ENCODE measurements around the gene FAM20C. TPM values are rescaled to one million over a fixed set of nuclear protein-coding genes. Genes with fewer than 3 reads are reported as not detected.

Gene FAM20C
- total RNA-seq, 2 experiments from 2014 or later, result 2.6 to 4.1 TPM

DNA sequence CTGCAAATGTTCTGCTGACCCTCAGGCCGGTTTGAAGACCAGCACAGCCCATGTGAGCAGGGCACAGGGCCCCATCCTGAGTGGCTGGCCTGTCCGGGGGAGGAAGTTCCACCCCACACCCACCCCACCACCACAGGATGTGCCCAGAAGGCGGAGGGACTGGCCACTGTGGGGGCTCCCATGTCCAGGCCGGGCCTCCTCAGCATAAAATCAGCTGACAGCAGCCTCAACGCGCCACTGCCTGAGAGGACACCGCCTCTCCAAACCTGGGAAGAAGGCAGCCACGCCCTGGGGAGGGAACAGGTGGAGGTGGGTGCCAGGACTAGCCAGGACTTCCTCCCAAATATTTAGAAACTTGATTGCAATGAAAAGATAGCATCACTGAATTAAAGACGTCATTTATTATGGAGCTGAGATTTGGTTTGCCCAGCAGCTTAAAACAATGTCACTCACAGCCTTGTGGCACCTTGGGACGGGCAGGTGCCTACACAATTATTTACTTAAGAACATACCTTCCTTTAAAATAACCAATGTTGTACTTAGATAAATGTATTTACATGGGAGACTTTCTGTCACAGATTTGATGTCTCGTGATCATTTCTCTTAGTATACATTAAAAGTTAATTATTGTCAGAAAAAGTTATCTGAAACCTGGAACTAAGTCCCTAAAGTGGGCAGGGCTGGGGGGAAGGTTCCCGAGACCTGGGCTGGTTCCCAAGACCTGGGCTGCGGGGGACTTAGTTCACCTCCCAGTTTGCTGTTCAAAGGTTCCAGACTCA is 27.3 kb upstream of the FAM20C start:
- H3K4me1 Mint-ChIP-seq, result peaks cover 1% of the 10 kb centered on the region

DNA sequence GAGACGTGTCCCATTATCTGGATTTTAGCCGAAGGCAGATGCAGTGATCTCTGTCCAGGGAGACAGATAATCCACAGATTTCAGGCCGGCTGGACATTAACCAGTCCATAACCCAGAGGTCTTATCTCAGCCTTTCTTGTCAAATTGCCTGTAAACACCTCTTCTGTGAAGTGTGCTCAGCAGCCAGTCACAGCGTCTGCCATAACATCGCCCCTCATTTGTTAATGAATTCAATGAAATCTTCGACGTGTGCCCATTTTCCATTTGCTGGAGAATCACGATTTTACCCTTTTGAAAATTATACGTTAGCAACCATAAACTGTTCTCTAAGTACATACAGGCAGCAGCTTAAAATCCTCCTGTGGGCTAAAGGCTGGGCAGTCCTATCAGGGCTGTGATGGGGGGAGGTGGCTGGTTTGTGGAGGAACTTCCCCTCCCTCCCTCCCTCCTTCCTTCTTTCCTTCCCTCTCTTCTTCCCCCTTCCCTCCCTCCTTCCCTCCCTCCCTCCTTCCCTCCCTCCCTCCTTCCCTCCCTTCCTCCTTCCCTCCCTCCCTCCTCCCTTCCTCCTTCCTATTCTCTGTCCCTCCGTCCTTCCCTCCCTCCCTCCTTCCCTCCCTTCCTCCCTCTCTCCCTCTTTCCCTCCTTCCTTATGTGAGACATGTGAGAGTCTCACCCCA is 26.6 kb upstream of the FAM20C start:
- Mint-ChIP-seq H3K4me1 (peaks cover 1% of the 10 kb centered on the region), H3K9me3 (no peaks in the 10 kb centered on the region), H3K36me3 (no peaks in the 10 kb centered on the region), H3K27me3 (peaks cover 2% of the 10 kb centered on the region), H3K27ac (no peak overlapping the region), H3K4me3 (no peak overlapping the region)
- ATAC-seq (ENCODE audit: low read depth) (no peak), DNase-seq (no peak)
- POLR2A ChIA-PET, result no interaction called here

More for the DNA sequence above, 27.3 kb upstream of the FAM20C start:
- Mint-ChIP-seq H3K4me3 (no peak overlapping the region), H3K9me3 (no peaks in the 10 kb centered on the region), H3K27ac (no peak overlapping the region), H3K27me3 (peaks cover 2% of the 10 kb centered on the region), H3K36me3 (no peaks in the 10 kb centered on the region)
- ATAC-seq (ENCODE audit: low read depth), result no peak
- POLR2A ChIA-PET, result no interaction called here
- DNase-seq, result no peak

- no peaks in the 10 kb centered on the region for H3K36me3 Mint-ChIP-seq
- H3K4me1 Mint-ChIP-seq, result peaks cover 1% of the 10 kb centered on the region
- ATAC-seq (ENCODE audit: low read depth) (no peak), DNase-seq (no peak)
- POLR2A ChIA-PET, result no interaction called here
- H3K9me3 Mint-ChIP-seq, result no peaks in the 10 kb centered on the region
- peaks cover 2% of the 10 kb centered on the region for H3K27me3 Mint-ChIP-seq
- H3K27ac Mint-ChIP-seq, result no peak overlapping the region
- no peak overlapping the region for H3K4me3 Mint-ChIP-seq
These were observed 25.9 kb upstream of the FAM20C start for GRCh38 chr7:166338-167060.

DNA sequence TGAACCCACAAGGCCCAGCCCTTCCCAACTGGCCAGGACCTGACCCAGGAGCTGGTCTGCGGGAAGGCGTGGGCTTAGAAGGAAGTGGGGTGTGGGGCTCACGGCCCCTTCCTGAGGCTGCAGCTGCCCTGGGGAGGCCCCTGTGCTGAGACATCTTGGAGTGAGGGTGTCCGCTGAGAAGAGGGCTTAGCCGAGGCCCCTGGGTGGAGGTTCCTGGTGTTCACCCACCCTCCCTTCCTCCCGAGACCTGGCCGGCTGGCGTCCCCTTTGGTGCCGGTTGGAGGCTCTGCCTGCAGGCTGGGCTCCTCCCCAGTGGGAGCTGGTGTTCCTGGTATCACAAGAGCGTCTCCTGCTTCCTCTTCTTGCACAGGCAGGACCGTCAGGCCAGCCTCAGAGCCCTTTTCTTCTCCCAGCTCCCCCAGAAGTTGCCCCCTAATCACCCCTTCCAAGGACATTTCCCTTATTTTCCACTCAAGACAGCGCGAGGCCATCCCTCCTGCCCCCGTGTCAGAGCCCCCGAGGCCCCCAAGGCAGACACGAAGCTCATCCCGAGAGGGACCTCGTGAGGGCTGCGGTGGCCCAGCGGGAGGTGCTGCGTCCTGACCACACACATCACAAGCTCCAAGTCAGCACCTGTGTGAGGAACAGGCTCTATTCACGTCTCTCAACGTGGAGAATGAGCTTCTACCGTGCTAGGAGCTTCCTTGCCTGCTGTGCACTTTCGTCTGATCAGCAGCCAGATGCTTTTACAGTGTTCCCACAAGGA is 25.1 kb upstream of the FAM20C start:
- ATAC-seq (ENCODE audit: low read depth) (no peak), DNase-seq (no peak)
- no peak overlapping the region for H3K4me3 Mint-ChIP-seq
- H3K27ac Mint-ChIP-seq, result no peak overlapping the region
- peaks cover 2% of the 10 kb centered on the region for H3K27me3 Mint-ChIP-seq
- no peaks in the 10 kb centered on the region for H3K36me3 Mint-ChIP-seq
- H3K4me1 Mint-ChIP-seq, result peaks cover 1% of the 10 kb centered on the region
- H3K9me3 Mint-ChIP-seq, result no peaks in the 10 kb centered on the region
- POLR2A ChIA-PET, result no interaction called here

GRCh38 chr7:167976-168791 is 24.2 kb upstream of the FAM20C start:
- H3K9me3 Mint-ChIP-seq, result no peaks in the 10 kb centered on the region
- peaks cover 1% of the 10 kb centered on the region for H3K4me1 Mint-ChIP-seq
- DNase-seq (no peak), ATAC-seq (ENCODE audit: low read depth) (no peak)
- no peak overlapping the region for H3K27ac Mint-ChIP-seq
- H3K36me3 Mint-ChIP-seq, result no peaks in the 10 kb centered on the region
- H3K4me3 Mint-ChIP-seq, result no peak overlapping the region
- POLR2A ChIA-PET, result no interaction called here
- peaks cover under 1% of the 10 kb centered on the region for H3K27me3 Mint-ChIP-seq

GRCh38 chr7:169276-170172 is 22.8 kb upstream of the FAM20C start:
- H3K27ac Mint-ChIP-seq, result no peak overlapping the region
- H3K9me3 Mint-ChIP-seq, result no peaks in the 10 kb centered on the region
- ATAC-seq (ENCODE audit: low read depth) (no peak), DNase-seq (no peak)
- no peaks in the 10 kb centered on the region for H3K4me1 Mint-ChIP-seq
- H3K27me3 Mint-ChIP-seq, result no peaks in the 10 kb centered on the region
- H3K36me3 Mint-ChIP-seq, result no peaks in the 10 kb centered on the region
- POLR2A ChIA-PET, result no interaction called here
- no peak overlapping the region for H3K4me3 Mint-ChIP-seq

DNA sequence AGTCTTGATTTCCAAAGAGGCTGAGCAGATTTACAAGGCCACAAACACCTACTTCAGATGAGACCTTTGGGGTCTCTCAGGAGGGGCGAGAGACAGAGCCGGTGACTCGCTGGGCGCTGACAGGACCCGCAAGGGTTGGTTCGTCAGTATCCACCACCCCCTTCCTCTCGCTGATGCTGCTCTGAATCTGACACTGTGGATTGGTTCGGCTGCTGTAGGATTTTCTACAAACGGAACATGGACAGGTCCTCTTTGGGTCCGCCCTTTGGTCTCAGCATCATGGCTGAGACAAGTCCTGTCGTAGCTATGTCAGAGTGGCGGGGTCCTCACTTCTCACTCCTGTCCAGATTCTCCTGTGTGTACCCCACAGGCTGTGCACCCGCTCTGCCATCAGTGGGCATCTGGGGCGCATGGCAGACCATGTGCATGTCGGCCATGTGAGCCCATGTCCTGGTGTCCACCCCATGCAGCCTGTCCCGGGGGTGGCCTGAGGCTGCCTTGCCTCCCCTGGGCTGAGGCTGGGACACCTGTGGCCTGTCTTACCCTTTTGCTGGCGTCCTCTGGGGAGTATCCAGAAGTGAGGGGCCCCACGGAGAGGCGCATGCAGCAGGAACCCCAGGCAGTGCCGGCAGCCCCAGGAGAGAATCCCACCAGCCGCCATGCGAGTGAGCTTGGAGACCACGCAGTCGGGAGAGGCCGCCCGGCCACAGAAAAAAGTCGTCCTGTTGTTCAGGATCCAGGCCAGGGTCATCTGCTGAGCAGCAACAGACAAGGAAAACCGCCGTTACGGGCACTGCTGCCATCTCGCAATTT is 21.6 kb upstream of the FAM20C start:
- no peak overlapping the region for H3K4me3 Mint-ChIP-seq
- no peaks in the 10 kb centered on the region for H3K27me3 Mint-ChIP-seq
- no peaks in the 10 kb centered on the region for H3K4me1 Mint-ChIP-seq
- H3K36me3 Mint-ChIP-seq, result no peaks in the 10 kb centered on the region
- no peak for DNase-seq
- H3K9me3 Mint-ChIP-seq, result no peaks in the 10 kb centered on the region
- no peak overlapping the region for H3K27ac Mint-ChIP-seq
- ATAC-seq (ENCODE audit: low read depth), result no peak
- POLR2A ChIA-PET, result no interaction called here

DNA sequence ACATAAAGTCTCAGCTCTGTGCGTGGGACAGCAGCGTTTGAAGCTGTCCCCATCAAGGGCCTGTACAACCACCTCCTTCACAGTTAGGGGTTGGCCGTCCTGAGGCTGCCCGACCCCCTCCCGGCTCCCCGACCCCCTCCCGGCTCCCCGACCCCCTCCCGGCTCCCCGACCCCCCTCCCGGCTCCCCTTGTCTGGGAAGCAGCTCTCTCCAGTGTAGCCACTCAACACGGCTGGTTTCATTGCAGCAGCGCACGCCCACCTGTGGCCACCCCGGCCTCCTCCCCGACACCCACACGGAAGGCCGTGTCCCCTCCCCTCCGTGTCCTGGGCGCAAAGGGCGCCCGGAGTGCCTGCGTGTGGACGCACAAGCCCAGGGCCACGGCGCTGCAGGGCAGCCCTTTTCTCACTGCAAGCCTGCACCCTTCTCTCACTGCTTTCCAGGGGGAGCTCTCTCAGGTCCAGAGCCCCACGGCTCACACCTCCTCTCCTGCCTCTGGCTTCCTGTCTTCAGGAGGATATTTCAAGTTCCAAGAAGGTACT is 20.9 kb upstream of the FAM20C start:
- POLR2A ChIA-PET, result no interaction called here
- no peak for ATAC-seq (ENCODE audit: low read depth)
- Mint-ChIP-seq H3K27ac (no peak overlapping the region), H3K36me3 (no peaks in the 10 kb centered on the region), H3K4me3 (no peak overlapping the region), H3K4me1 (no peaks in the 10 kb centered on the region), H3K9me3 (no peaks in the 10 kb centered on the region), H3K27me3 (no peaks in the 10 kb centered on the region)
- DNase-seq, result no peak

DNA sequence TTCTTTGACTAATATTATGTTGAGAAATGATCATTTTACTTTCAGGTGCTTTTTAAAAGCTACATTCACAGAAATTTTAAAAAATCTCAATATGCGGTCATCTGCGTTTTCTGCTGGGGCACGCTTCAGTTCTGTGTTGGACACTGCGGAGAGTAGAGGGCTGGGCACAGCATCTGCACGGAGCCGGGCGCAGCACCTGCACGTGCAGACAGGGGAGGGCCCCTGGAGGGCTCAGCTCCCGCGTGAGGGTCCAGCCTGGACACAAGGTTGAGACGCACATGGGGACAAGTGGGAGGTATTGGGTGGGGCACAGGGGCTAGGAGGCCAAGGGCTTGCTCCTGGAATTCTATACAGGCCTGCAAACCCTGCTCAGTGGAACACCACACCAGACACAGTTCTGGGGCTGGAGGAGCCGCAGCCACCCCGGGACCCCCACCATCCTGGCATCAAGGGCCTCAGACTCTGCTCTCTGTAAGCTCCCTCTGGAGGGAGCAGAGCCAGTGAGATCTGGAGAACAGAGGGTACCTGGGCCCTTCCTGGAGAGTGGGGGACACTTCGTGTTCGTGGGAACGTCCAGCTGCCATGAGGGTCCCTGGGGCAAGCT is 20.4 kb upstream of the FAM20C start:
- Mint-ChIP-seq H3K4me3 (no peak overlapping the region), H3K36me3 (no peaks in the 10 kb centered on the region), H3K4me1 (no peaks in the 10 kb centered on the region), H3K27ac (no peak overlapping the region), H3K9me3 (no peaks in the 10 kb centered on the region), H3K27me3 (no peaks in the 10 kb centered on the region)
- POLR2A ChIA-PET, result no interaction called here
- no peak for ATAC-seq (ENCODE audit: low read depth)
- no peak for DNase-seq

GRCh38 chr7:173209-173918 is 19.0 kb upstream of the FAM20C start:
- POLR2A ChIA-PET, result no interaction called here
- no peak overlapping the region for H3K27ac Mint-ChIP-seq

More at GRCh38 chr7:173209-173918, 19.0 kb upstream of the FAM20C start:
- H3K4me3 Mint-ChIP-seq, result no peak overlapping the region
- no peaks in the 10 kb centered on the region for H3K36me3 Mint-ChIP-seq
- no peaks in the 10 kb centered on the region for H3K4me1 Mint-ChIP-seq
- no peaks in the 10 kb centered on the region for H3K9me3 Mint-ChIP-seq
- DNase-seq (no peak), ATAC-seq (ENCODE audit: low read depth) (no peak)
- no peaks in the 10 kb centered on the region for H3K27me3 Mint-ChIP-seq

Measured in activated naive CD8-positive, alpha-beta T cell treated with anti-CD3 and anti-CD28 coated beads, Interleukin-2, amount 10 ng/mL, durations not matched to agents 7 days and 5 days (primary cell).